HEK293 (cell line): ENCODE results near the gene OPCML.

Source experiments
- RBAK ChIP-seq: fragments of 450-650 bp; formaldehyde crosslinking; IDR thresholded peaks from 2 replicates; pipeline ENCODE4 v1.5.1; 2016; ENCODE audit warnings: missing biosample characterization, missing genetic modification characterization
- ZNF138 ChIP-seq: fragments of 450-650 bp; formaldehyde crosslinking; IDR thresholded peaks from 2 replicates; pipeline ENCODE4 v1.5.1; 2016; ENCODE audit warnings: missing biosample characterization, missing genetic modification characterization, borderline replicate concordance
- ZNF629 ChIP-seq: fragments of 450-650 bp; formaldehyde crosslinking; IDR thresholded peaks from 2 replicates; pipeline ENCODE4 v1.5.1; 2017; ENCODE audit warnings: missing biosample characterization, missing genetic modification characterization
- TF ChIP-seq, protein P1 (sequence below): fragments of 450-650 bp; formaldehyde crosslinking; IDR thresholded peaks from 2 replicates; pipeline ENCODE4 v1.5.1; 2016; ENCODE audit warnings: missing biosample characterization, missing genetic modification characterization
- TF ChIP-seq, protein P2 (sequence below): fragments of 450-650 bp; formaldehyde crosslinking; IDR thresholded peaks from 2 replicates; pipeline ENCODE4 v1.5.1; 2016; ENCODE audit warnings: missing biosample characterization, missing genetic modification characterization

GRCh38 chr11:133154781-133155180, 377.5 kb downstream of the OPCML start:
- no peak for TF ChIP-seq ZNF138 (tag by site-specific recombination)
- no peak for TF ChIP-seq ZNF629 (tag by site-specific recombination)
- no peak for TF ChIP-seq RBAK (tag by site-specific recombination)
- TF ChIP-seq, protein P1, sequence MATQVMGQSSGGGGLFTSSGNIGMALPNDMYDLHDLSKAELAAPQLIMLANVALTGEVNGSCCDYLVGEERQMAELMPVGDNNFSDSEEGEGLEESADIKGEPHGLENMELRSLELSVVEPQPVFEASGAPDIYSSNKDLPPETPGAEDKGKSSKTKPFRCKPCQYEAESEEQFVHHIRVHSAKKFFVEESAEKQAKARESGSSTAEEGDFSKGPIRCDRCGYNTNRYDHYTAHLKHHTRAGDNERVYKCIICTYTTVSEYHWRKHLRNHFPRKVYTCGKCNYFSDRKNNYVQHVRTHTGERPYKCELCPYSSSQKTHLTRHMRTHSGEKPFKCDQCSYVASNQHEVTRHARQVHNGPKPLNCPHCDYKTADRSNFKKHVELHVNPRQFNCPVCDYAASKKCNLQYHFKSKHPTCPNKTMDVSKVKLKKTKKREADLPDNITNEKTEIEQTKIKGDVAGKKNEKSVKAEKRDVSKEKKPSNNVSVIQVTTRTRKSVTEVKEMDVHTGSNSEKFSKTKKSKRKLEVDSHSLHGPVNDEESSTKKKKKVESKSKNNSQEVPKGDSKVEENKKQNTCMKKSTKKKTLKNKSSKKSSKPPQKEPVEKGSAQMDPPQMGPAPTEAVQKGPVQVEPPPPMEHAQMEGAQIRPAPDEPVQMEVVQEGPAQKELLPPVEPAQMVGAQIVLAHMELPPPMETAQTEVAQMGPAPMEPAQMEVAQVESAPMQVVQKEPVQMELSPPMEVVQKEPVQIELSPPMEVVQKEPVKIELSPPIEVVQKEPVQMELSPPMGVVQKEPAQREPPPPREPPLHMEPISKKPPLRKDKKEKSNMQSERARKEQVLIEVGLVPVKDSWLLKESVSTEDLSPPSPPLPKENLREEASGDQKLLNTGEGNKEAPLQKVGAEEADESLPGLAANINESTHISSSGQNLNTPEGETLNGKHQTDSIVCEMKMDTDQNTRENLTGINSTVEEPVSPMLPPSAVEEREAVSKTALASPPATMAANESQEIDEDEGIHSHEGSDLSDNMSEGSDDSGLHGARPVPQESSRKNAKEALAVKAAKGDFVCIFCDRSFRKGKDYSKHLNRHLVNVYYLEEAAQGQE, result no peak
- TF ChIP-seq, protein P2, sequence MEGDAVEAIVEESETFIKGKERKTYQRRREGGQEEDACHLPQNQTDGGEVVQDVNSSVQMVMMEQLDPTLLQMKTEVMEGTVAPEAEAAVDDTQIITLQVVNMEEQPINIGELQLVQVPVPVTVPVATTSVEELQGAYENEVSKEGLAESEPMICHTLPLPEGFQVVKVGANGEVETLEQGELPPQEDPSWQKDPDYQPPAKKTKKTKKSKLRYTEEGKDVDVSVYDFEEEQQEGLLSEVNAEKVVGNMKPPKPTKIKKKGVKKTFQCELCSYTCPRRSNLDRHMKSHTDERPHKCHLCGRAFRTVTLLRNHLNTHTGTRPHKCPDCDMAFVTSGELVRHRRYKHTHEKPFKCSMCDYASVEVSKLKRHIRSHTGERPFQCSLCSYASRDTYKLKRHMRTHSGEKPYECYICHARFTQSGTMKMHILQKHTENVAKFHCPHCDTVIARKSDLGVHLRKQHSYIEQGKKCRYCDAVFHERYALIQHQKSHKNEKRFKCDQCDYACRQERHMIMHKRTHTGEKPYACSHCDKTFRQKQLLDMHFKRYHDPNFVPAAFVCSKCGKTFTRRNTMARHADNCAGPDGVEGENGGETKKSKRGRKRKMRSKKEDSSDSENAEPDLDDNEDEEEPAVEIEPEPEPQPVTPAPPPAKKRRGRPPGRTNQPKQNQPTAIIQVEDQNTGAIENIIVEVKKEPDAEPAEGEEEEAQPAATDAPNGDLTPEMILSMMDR (tag by site-specific recombination), result no peak
